ENCODE measurements around the gene USP33.

DNA sequence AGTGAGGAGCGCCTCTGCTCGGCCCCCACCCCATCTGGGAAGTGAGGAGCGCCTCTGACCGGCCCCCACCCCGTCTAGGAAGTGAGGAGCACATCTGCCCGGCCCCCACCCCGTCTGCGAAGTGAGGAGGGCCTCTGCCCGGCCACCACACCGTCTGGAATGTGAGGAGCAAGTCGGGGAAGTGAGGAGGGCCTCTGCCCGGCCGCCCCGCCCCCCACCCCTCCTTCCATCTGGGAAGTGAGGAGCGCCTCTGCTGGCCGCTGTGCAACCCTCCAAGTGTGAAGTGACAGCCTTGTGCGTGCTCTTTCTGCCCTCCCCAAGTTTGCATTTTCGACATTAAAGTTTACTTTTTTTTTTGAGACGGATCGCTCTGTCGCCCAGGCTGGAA lies 72.1 kb downstream of the USP33 start:
- TF ChIP-seq POLR2A (IDR thresholded peaks at IDR 0.05; ENCODE audit: low read depth, low read length): no peak
- no peak for TF ChIP-seq POLR2AphosphoS5 (IDR thresholded peaks at IDR 0.05; ENCODE audit: low read depth, low read length)
